ENCODE results near the gene ZNF746. TPM values are rescaled to one million over a fixed set of nuclear protein-coding genes. Genes with fewer than 3 reads are reported as not detected.
"Not testable (repeated sequence)": the region's sequence is repeated elsewhere in the genome, so short reads cannot be mapped to it uniquely, and the experiment has no call there.

The ZNF746 gene
- total RNA-seq, 1 donor from 2014 or later = 29.0 TPM

DNA sequence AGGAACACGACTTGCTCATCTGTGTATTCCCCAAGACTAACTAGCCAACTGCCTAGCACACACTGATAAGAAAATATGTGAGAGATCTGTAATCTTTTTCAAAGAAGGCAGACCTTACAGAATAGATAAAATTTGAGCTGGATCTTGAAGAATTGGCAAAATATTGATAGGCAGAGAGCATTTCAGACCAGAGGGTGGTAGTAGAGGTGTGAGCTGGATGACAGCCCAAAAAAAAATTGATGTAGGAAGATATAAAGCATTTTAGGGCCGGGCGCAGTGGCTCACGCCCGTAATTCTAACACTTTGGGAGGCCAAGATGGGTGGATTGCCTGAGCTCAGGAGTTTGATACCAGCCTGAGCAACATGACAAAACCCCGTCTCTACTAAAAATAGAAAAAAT, 1.2 kb upstream of the ZNF746 start:
- no peak for TF ChIP-seq POLR2AphosphoS5 (IDR thresholded peaks at IDR 0.05; ENCODE audit: insufficient read depth in 1 of 2, low read depth in 1 of 2)
- TF ChIP-seq POLR2A (IDR thresholded peaks at IDR 0.05) = no peak
- TF ChIP-seq, protein P1, sequence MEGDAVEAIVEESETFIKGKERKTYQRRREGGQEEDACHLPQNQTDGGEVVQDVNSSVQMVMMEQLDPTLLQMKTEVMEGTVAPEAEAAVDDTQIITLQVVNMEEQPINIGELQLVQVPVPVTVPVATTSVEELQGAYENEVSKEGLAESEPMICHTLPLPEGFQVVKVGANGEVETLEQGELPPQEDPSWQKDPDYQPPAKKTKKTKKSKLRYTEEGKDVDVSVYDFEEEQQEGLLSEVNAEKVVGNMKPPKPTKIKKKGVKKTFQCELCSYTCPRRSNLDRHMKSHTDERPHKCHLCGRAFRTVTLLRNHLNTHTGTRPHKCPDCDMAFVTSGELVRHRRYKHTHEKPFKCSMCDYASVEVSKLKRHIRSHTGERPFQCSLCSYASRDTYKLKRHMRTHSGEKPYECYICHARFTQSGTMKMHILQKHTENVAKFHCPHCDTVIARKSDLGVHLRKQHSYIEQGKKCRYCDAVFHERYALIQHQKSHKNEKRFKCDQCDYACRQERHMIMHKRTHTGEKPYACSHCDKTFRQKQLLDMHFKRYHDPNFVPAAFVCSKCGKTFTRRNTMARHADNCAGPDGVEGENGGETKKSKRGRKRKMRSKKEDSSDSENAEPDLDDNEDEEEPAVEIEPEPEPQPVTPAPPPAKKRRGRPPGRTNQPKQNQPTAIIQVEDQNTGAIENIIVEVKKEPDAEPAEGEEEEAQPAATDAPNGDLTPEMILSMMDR (IDR thresholded peaks at IDR 0.05) = no peak
- H3K4me3 ChIP-seq = no peak overlapping the region
- intact Hi-C loops (cut with DNase I) = no loop called here
- no peak for DNase-seq (ENCODE audit: extremely low spot score in 2 of 2)
- no peaks in the 10 kb centered on the region for H3K27me3 ChIP-seq
- H3K27ac ChIP-seq = no peak overlapping the region
- H3K9me3 ChIP-seq = no peaks in the 10 kb centered on the region
- H3K4me1 ChIP-seq = peaks cover 24% of the 10 kb centered on the region
- peaks cover 0 to 3% of the 10 kb centered on the region in 2 donors for H3K36me3 ChIP-seq

DNA sequence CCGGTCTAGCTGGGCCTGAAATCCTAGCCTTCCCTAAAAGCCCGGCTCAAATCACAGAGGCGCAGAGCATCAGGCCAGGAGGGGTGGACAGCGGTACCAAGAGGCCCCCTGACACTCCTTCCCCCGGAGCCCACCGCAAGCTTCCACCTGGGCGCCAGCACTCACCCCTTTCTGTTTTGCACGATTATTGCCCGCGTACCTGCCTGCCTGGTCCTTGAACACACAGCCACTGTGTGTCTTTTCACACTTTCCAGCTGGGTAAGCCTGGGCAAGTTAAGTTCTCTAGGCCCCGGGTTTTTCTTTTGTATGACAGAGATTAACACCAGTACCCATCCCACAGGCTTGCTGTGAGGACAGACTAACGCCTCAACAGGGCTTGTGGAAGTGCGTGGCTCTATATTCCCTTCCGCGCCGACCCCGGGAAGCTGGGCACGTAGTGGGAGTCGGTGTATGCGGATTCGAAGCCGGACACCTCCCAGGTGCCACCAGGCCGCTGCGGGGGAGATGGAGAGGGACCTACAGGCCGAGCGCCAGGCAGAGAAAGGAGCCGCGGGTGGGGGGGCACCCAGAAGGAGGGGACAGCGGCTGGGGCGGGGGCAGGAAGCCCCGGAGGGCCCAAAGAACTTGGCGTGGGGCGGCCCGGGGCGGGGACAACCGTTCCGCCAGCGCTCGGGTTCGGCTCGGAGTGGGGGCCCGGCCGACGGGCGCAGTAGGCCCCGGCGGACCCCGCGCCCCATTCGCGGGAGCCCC, 792 bp downstream of the ZNF746 start:
- intact Hi-C loops (cut with DNase I) = no loop called here
- Histone ChIP-seq H3K4me1 (peaks cover 24% of the 10 kb centered on the region), H3K4me3 (peak overlapping the region; percentile 60 to 98), H3K9me3 (no peaks in the 10 kb centered on the region), H3K36me3 (peaks cover 6 to 23% of the 10 kb centered on the region in 2 donors), H3K27ac (peak overlapping the region; percentile 89), H3K27me3 (no peaks in the 10 kb centered on the region)
- no peak for DNase-seq (ENCODE audit: extremely low spot score in 2 of 2)
- no peak for TF ChIP-seq POLR2A (IDR thresholded peaks at IDR 0.05)
- TF ChIP-seq, protein P1 (IDR thresholded peaks at IDR 0.05) = no peak
- TF ChIP-seq POLR2AphosphoS5 (IDR thresholded peaks at IDR 0.05; ENCODE audit: insufficient read depth in 1 of 2, low read depth in 1 of 2) = no peak

DNA sequence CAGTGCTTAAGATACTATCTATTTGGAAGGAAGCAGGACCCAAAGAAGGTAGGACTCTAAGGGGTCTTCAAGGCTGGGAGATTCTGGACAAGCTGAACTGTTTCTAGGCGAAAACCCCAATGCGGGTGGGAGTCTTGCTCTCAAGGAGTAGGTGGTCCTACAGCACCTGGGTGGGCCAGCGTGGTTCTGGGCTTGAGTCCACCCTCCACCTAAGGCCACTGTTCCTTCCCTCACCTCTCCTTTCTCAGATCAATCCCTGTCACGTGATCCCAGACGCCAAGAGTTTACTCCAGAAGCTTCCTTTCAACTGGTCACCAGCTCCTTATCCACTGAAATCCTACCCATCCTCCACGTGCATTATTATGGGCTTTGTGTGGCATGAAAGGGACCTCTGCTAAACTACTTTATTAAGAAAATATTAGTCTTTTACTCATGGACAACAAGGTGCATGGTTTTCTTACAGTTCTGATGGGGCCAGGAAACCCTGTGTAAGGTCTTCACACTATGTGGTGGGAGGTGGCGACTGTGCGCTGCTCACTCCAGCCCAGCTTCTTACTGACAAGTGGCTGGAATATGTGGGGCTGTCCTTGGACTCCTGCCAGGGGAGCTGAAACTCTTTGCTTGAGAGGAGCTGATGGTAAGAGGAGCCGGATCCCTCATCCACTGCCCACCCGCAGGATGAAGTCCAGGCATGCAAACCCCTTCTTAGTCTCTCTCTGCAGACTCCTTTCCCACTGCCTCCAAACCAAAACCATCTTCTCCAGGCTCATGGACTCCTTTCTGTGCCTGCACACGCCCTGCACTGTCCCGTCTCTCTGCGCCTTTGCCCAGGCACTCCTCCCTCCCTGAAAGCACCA, 1.6 kb downstream of the ZNF746 start:
- H3K4me3 ChIP-seq = peak overlapping the region; percentile 60 to 98
- no peak for DNase-seq (ENCODE audit: extremely low spot score in 2 of 2)

DNA sequence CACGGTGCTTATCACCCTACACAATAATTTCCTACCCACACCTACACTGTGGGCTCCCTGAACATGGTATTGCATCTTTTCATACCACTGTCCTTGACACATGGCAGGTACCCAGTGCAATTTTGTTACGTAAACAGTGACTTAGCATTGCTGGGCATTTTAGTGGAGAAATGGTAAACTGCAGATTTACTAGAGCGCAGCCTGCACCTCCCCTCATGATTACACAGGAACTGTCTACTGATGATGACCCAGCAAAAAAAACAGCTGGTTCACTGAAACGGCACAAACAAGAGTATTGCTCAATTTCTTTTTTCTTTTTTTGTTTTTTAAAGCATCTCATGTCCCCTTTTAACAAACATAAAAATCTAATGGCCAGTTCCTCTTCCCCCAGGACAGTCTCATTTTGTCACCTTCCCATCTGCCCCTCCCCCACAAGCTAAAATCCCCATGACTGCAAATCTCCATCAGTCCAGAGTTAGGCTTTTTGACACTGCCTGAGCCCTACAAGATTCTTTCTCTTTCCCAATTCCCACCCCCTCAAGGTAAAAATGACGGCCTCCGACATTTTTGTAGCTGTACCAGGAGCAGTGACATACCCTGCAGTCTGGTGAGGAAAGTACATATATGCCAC, 2.8 kb downstream of the ZNF746 start:
- H3K9me3 ChIP-seq = no peaks in the 10 kb centered on the region
- no peak for DNase-seq (ENCODE audit: extremely low spot score in 2 of 2)
- peak overlapping the region in 1 of 2 donors; percentile 98 for H3K4me3 ChIP-seq
- no peaks in the 10 kb centered on the region for H3K27me3 ChIP-seq
- H3K27ac ChIP-seq = peak overlapping the region; percentile 89
- peaks cover 24% of the 10 kb centered on the region for H3K4me1 ChIP-seq
- no peak for TF ChIP-seq POLR2A (IDR thresholded peaks at IDR 0.05)
- TF ChIP-seq, protein P1 (IDR thresholded peaks at IDR 0.05) = no peak
- intact Hi-C loops (cut with DNase I) = no loop called here
- H3K36me3 ChIP-seq = peaks cover 6 to 43% of the 10 kb centered on the region in 2 donors

More for the DNA sequence above, 1.6 kb downstream of the ZNF746 start:
- TF ChIP-seq, protein P1 (IDR thresholded peaks at IDR 0.05) = no peak
- TF ChIP-seq POLR2AphosphoS5 (IDR thresholded peaks at IDR 0.05; ENCODE audit: insufficient read depth in 1 of 2, low read depth in 1 of 2) (no peak), POLR2A (IDR thresholded peaks at IDR 0.05) (no peak)
- Histone ChIP-seq H3K27ac (peak overlapping the region; percentile 89), H3K36me3 (peaks cover 6 to 31% of the 10 kb centered on the region in 2 donors), H3K9me3 (no peaks in the 10 kb centered on the region), H3K4me1 (peaks cover 24% of the 10 kb centered on the region), H3K27me3 (no peaks in the 10 kb centered on the region)
- intact Hi-C loops (cut with DNase I) = no loop called here

DNA sequence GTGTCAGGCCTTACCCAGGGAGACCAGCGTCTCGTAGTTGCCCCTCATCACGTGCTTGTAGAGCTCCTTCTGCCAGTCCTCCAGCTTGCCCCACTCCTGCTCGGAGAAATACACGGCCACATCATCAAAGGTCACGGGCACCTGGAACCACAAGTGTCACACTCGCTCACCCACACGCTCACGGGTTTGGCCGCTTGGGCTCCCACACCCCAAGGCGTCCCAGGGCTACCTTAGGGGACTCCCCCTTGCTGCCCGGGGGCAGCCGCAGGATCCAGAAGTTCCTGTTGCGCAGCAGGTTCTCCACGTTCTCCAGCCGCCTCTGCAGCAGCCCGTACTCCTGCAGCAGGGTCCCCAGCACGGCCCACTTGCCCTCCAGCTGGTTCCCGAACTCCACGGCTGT, 3.6 kb downstream of the ZNF746 start:
- H3K36me3 ChIP-seq = peaks cover 6 to 48% of the 10 kb centered on the region in 2 donors
- H3K27ac ChIP-seq; H3K27me3 ChIP-seq; intact Hi-C loops (cut with DNase I); H3K9me3 ChIP-seq; H3K4me3 ChIP-seq; DNase-seq (ENCODE audit: extremely low spot score in 2 of 2): not testable (repeated sequence)
- peaks cover 24% of the 10 kb centered on the region for H3K4me1 ChIP-seq
